NCI-H1436 treated with DMSO at 0.1 percent for 48 hours (cell line): Measurements from ENCODE around the gene MISFA.
"Not testable (repeated sequence)": the region's sequence is repeated elsewhere in the genome, so short reads cannot be mapped to it uniquely, and the experiment has no call there.

Experiments
- DNase-seq: peaks from one replicate; lab custom pipeline; 2025; lab: John Stamatoyannopoulos, UW

Gene MISFA

GRCh38 chr11:18618342-18619025 is 18.9 kb downstream of the MISFA start:
- DNase-seq: no peak

GRCh38 chr11:18623707-18624106 is 24.1 kb downstream of the MISFA start:
- no peak for DNase-seq

DNA sequence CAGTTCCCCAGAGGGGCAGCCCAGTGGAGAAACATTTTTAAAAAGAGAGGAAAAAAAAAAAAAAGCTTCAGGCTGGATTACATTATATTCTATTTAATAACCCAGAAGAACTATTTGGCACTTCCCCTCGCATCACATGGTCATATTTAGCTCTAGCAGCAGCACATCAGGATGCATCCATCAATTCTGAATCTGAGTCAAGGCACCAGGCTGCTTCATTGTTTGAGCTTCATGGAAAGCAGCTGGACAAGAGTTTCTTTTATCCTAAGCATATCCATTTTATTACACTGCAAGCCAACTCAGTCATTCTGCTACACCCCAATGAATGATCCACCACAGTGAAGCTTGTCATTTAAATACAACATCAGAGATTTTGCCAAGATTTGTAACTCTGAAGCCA is 24.6 kb downstream of the MISFA start:
- no peak for DNase-seq

- no peak for DNase-seq
Measured at GRCh38 chr11:18632841-18633240, 33.3 kb downstream of the MISFA start.

GRCh38 chr11:18633256-18634139 is 33.9 kb downstream of the MISFA start:
- DNase-seq: no peak

- DNase-seq: peak; percentile 88
Measured at GRCh38 chr11:18634140-18635032, 34.8 kb downstream of the MISFA start, which contains the start of gene SPTY2D1. SPTY2D1 (minus strand) TSS chr11:18634342; CDS start chr11:18634257, 85 bp downstream.

DNA sequence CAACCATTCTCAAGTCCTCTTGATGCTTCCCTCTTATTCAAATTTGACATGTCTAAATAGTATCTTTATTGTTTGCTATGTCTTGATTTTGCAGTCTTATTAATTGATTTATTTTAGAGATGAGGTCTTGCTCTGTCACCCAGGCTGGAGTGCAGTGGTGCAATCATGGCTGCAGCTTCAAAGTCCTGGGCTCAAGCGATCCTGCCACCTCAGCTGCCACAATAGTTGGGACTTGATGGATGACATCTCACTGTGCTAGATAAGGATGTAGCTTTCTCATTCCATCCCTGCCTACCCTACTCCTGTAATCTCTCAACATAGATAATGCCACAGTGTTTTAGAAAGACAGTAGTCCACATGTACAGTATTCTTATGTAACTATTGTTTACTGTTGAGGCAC is 42.1 kb downstream of the MISFA start:
- no peak for DNase-seq

GRCh38 chr11:18643034-18643433 is 43.4 kb downstream of the MISFA start:
- not testable (repeated sequence) for DNase-seq

DNA sequence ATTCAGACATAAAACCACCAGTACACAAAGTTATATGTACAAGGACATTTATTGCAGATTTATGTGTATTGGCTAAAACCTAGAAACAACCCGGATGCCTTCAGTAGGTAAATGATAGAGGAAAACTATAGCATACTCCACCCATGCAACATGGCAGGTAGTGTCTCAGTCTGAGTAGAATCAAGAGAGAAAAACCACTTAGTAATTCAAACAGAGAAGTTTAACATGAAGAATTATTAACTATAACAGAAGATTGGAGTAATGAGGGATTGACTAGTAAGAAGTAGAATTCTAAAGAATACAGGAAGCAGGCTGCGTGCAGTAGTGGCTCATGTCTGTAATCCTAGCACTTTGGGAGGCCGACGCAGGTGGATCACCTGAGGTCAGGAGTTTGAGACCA is 50.8 kb downstream of the MISFA start:
- DNase-seq: no peak

DNA sequence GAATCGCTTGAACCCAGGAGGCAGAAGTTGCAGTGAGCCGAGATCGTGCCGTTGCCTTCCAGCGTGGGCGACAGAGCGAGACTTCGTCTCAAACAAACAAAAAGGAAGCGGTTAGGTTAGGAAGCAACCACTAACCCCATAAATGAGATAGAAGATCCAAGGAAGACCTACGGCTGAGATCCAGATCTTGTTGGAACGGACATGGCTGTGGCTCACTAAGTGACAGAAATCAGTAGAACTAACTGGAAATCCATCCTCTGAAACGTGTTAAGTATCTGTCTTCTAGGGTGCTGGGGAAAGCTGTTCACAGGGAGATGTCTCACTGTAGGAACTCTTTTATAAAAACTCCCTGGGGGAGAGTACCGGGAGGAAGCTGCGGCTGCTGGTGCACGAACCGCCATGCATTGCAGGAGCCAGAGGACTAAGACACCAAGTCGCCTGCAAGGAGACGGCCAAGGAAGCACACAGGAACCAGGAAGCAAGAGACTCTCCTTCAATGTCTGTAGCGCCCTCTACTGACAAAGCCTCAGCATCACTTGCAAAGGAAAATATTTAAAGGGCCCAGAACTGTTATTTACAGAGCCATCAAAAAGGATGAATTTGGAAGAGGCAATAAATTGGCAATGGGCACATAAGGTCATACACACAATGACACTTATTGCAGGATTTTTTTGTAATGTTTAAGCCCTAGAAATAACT is 51.4 kb downstream of the MISFA start:
- no peak for DNase-seq
